ENCODE measurements around the gene IQGAP1.
"Not testable (repeated sequence)": the region's sequence is repeated elsewhere in the genome, so short reads cannot be mapped to it uniquely, and the experiment has no call there.

IQGAP1 gene

GRCh38 chr15:90345857-90346256, 42.2 kb upstream of the IQGAP1 start:
- no peak for DNase-seq (ENCODE audit: extremely low read depth, low read depth)
- TF ChIP-seq, protein P1, sequence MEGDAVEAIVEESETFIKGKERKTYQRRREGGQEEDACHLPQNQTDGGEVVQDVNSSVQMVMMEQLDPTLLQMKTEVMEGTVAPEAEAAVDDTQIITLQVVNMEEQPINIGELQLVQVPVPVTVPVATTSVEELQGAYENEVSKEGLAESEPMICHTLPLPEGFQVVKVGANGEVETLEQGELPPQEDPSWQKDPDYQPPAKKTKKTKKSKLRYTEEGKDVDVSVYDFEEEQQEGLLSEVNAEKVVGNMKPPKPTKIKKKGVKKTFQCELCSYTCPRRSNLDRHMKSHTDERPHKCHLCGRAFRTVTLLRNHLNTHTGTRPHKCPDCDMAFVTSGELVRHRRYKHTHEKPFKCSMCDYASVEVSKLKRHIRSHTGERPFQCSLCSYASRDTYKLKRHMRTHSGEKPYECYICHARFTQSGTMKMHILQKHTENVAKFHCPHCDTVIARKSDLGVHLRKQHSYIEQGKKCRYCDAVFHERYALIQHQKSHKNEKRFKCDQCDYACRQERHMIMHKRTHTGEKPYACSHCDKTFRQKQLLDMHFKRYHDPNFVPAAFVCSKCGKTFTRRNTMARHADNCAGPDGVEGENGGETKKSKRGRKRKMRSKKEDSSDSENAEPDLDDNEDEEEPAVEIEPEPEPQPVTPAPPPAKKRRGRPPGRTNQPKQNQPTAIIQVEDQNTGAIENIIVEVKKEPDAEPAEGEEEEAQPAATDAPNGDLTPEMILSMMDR (IDR thresholded peaks at IDR 0.05; ENCODE audit: low read depth, low read length, missing control alignments): no peak
- H3K4me3 ChIP-seq (replicated peaks; ENCODE audit: low read depth, low read length): no peak overlapping the region

GRCh38 chr15:90347431-90348065, 40.5 kb upstream of the IQGAP1 start:
- not testable (repeated sequence) for DNase-seq (ENCODE audit: extremely low read depth, low read depth); H3K4me3 ChIP-seq (replicated peaks; ENCODE audit: low read depth, low read length)

- H3K4me3 ChIP-seq (replicated peaks; ENCODE audit: low read depth, low read length): no peak overlapping the region
- DNase-seq (ENCODE audit: extremely low read depth, low read depth): no peak
- TF ChIP-seq, protein P1 (IDR thresholded peaks at IDR 0.05; ENCODE audit: low read depth, low read length, missing control alignments): no peak
Observed at GRCh38 chr15:90348456-90348855, 39.6 kb upstream of the IQGAP1 start.

- no peak for DNase-seq (ENCODE audit: extremely low read depth, low read depth)
- no peak overlapping the region for H3K4me3 ChIP-seq (replicated peaks; ENCODE audit: low read depth, low read length)
- TF ChIP-seq, protein P1 (IDR thresholded peaks at IDR 0.05; ENCODE audit: low read depth, low read length, missing control alignments): no peak
Observed at GRCh38 chr15:90349072-90349471, 39.0 kb upstream of the IQGAP1 start.

- TF ChIP-seq, protein P1 (IDR thresholded peaks at IDR 0.05; ENCODE audit: low read depth, low read length, missing control alignments): no peak
- H3K4me3 ChIP-seq (replicated peaks; ENCODE audit: low read depth, low read length): no peak overlapping the region
- no peak for DNase-seq (ENCODE audit: extremely low read depth, low read depth)
Observed at GRCh38 chr15:90349821-90350220, 38.2 kb upstream of the IQGAP1 start.

GRCh38 chr15:90351479-90352106, 36.4 kb upstream of the IQGAP1 start:
- DNase-seq (ENCODE audit: extremely low read depth, low read depth): no peak
- TF ChIP-seq, protein P1 (IDR thresholded peaks at IDR 0.05; ENCODE audit: low read depth, low read length, missing control alignments): no peak
- H3K4me3 ChIP-seq (replicated peaks; ENCODE audit: low read depth, low read length): peak overlapping the region; percentile 57

- peak; percentile 95 for DNase-seq (ENCODE audit: extremely low read depth, low read depth)
- peak within 1 kb of the TSS; percentile 57 for H3K4me3 ChIP-seq (replicated peaks; ENCODE audit: low read depth, low read length)
- TF ChIP-seq, protein P1 (IDR thresholded peaks at IDR 0.05; ENCODE audit: low read depth, low read length, missing control alignments): no peak
Observed at GRCh38 chr15:90352107-90352893, 35.7 kb upstream of the IQGAP1 start, which contains the start of gene ZNF774. ZNF774 (plus strand) TSS chr15:90352284; CDS start chr15:90354661, 2,377 bp downstream.
